Mesenteric fat pad (tissue), 1 donor: Measurements from ENCODE around the gene CD300LG. TPM values are rescaled to one million over a fixed set of nuclear protein-coding genes. Genes with fewer than 3 reads are reported as not detected.
"Not testable (repeated sequence)": the region's sequence is repeated elsewhere in the genome, so short reads cannot be mapped to it uniquely, and the experiment has no call there.

ENCODE experiments used
- DNase-seq: peaks from one replicate; pipeline ENCODE4 v3.0.0-alpha.2; 2020; ENCODE audit warnings: low spot score
- total RNA-seq: library from RNA; stranded (reverse); fragmentation: NEBNext Ultra II Directional; extraction: Animal tissue kit (Norgen Biotek cat#: 25700); gene quantifications from one replicate; pipeline ENCODE4 v1.2.1, GENCODE V29; 2021
- donor health status: DM: yes; HTN: yes; CAD: no.

CD300LG gene
- total RNA-seq, 1 donor from 2014 or later: 121 TPM

GRCh38 chr17:43877451-43878155 lies 30.6 kb downstream of the CD300LG start:
- DNase-seq: peak; percentile 69

- peak; percentile 91 for DNase-seq
These were observed 31.5 kb downstream of the CD300LG start for GRCh38 chr17:43878260-43879175.

- peak; percentile 71 for DNase-seq
These were observed 32.9 kb downstream of the CD300LG start for GRCh38 chr17:43879723-43880419.

GRCh38 chr17:43880420-43880991 lies 33.5 kb downstream of the CD300LG start:
- peak; percentile 89 for DNase-seq

GRCh38 chr17:43881181-43881580 lies 34.2 kb downstream of the CD300LG start:
- DNase-seq: peak; percentile 81

GRCh38 chr17:43881758-43882505 lies 35.0 kb downstream of the CD300LG start:
- DNase-seq: peak; percentile 77

- DNase-seq: peak; percentile 71
These were observed 35.9 kb downstream of the CD300LG start for GRCh38 chr17:43882761-43883415.

GRCh38 chr17:43888548-43888947 lies 41.6 kb downstream of the CD300LG start:
- no peak for DNase-seq

- DNase-seq: no peak
These were observed 43.3 kb downstream of the CD300LG start for GRCh38 chr17:43890240-43890639.

- no peak for DNase-seq
These were observed 45.1 kb downstream of the CD300LG start for GRCh38 chr17:43891851-43892646.

- DNase-seq: no peak
These were observed 45.6 kb downstream of the CD300LG start for GRCh38 chr17:43892647-43892952.

GRCh38 chr17:43894494-43894893 lies 47.5 kb downstream of the CD300LG start:
- DNase-seq: not testable (repeated sequence)

GRCh38 chr17:43897831-43898230 lies 50.9 kb downstream of the CD300LG start:
- DNase-seq: no peak

- DNase-seq: no peak
These were observed 51.5 kb downstream of the CD300LG start for GRCh38 chr17:43898446-43898845.

- peak; percentile 95 for DNase-seq
These were observed 53.3 kb downstream of the CD300LG start for GRCh38 chr17:43900183-43900857.

- DNase-seq: no peak
These were observed 54.1 kb downstream of the CD300LG start for GRCh38 chr17:43900858-43901754.

GRCh38 chr17:43901861-43902589 lies 55.0 kb downstream of the CD300LG start:
- no peak for DNase-seq
